Trophoblast cell (in vitro differentiated cells and primary cell): ENCODE results near the gene SLC7A6.

Experiments used
- DNase-seq, 2 donors: peaks; one replicate each; pipeline ENCODE4 v3.0.0-alpha.2; 2016
- H2AFZ ChIP-seq: 2 replicates; pipeline ENCODE4 v1.6.1; 2013; ENCODE audit warnings: low read length, moderate library complexity, mild to moderate bottlenecking; ENCODE audit not compliant: insufficient read depth, poor library complexity
- H2AK5ac ChIP-seq: 2 replicates; pipeline ENCODE4 v1.6.1; 2013; ENCODE audit warnings: mild to moderate bottlenecking, low read length
- H2BK120ac ChIP-seq: 2 replicates; pipeline ENCODE4 v1.6.1; 2013; ENCODE audit warnings: low read length, mild to moderate bottlenecking, moderate library complexity; ENCODE audit not compliant: insufficient read depth, poor library complexity
- H2BK12ac ChIP-seq: 2 replicates; pipeline ENCODE4 v1.6.1; 2013; ENCODE audit warnings: mild to moderate bottlenecking, low read length, moderate library complexity
- H2BK5ac ChIP-seq: 2 replicates; pipeline ENCODE4 v1.6.1; 2013; ENCODE audit warnings: low read length, low read depth, moderate library complexity, mild to moderate bottlenecking; ENCODE audit not compliant: poor library complexity
- H3K14ac ChIP-seq: 2 replicates; pipeline ENCODE4 v1.6.1; 2013; ENCODE audit warnings: mild to moderate bottlenecking, low read length
- H3K18ac ChIP-seq: 2 replicates; pipeline ENCODE4 v1.6.1; 2013; ENCODE audit warnings: mild to moderate bottlenecking, low read length
- H3K23ac ChIP-seq: 2 replicates; pipeline ENCODE4 v1.6.1; 2013; ENCODE audit warnings: low read length
- H3K27ac ChIP-seq: 2 replicates; pipeline ENCODE4 v1.5.1; 2013; ENCODE audit warnings: low read depth, mild to moderate bottlenecking, inconsistent platforms, low read length, moderate library complexity
- H3K27me3 ChIP-seq: 2 replicates; pipeline ENCODE4 v1.6.1; 2013; ENCODE audit warnings: inconsistent platforms, mild to moderate bottlenecking, low read length, moderate library complexity; ENCODE audit not compliant: insufficient read depth
- H3K36me3 ChIP-seq, 2 experiments: 1 replicate in 1 of 2; 2 replicates in 1 of 2; pipeline ENCODE4 v1.6.1; 2013; ENCODE audit warnings: low read length in 2 of 2, mild to moderate bottlenecking in 2 of 2, moderate library complexity in 1 of 2; ENCODE audit not compliant: insufficient read depth in 2 of 2, control insufficient read depth in 1 of 2
- H3K4ac ChIP-seq: 2 replicates; pipeline ENCODE4 v1.6.1; 2013; ENCODE audit warnings: low read depth, mild to moderate bottlenecking, low read length, moderate library complexity
- H3K4me1 ChIP-seq, 2 experiments: 1 replicate in 1 of 2; 2 replicates in 1 of 2; pipeline ENCODE4 v1.6.1; 2013; ENCODE audit warnings: low read length in 2 of 2, mild to moderate bottlenecking in 2 of 2, moderate library complexity in 1 of 2; ENCODE audit not compliant: insufficient read depth in 2 of 2, control insufficient read depth in 1 of 2
- H3K4me2 ChIP-seq: 2 replicates; pipeline ENCODE4 v1.6.1; 2013; ENCODE audit warnings: inconsistent platforms, mild to moderate bottlenecking, low read length, moderate library complexity
- H3K4me3 ChIP-seq: 2 replicates; pipeline ENCODE4 v1.5.1; 2013; ENCODE audit warnings: mild to moderate bottlenecking, low read depth, low read length, inconsistent platforms
- H3K79me1 ChIP-seq: one replicate; pipeline ENCODE4 v1.6.1; 2013; ENCODE audit warnings: low read length
- H3K79me2 ChIP-seq: 2 replicates; pipeline ENCODE4 v1.6.1; 2013; ENCODE audit warnings: low read length, mild to moderate bottlenecking; ENCODE audit not compliant: control insufficient read depth, insufficient read depth, poor library complexity
- H3K9ac ChIP-seq: 2 replicates; pipeline ENCODE4 v1.6.1; 2013; ENCODE audit warnings: mild to moderate bottlenecking, low read length
- H3K9me3 ChIP-seq: 2 replicates; pipeline ENCODE4 v1.6.1; 2013; ENCODE audit warnings: low read depth, mild to moderate bottlenecking, control low read depth, inconsistent platforms, low read length; ENCODE audit not compliant: insufficient read depth
- H4K12ac ChIP-seq: 2 replicates; pipeline ENCODE4 v1.6.1; 2013; ENCODE audit warnings: low read depth, mild to moderate bottlenecking, low read length, moderate library complexity
- H4K8ac ChIP-seq: 2 replicates; pipeline ENCODE4 v1.6.1; 2013; ENCODE audit warnings: low read depth, mild to moderate bottlenecking, low read length, moderate library complexity
- H4K91ac ChIP-seq: one replicate; pipeline ENCODE4 v1.6.1; 2013; ENCODE audit warnings: low read depth, mild to moderate bottlenecking, low read length, moderate library complexity
- WGBS: extraction: QIAGEN DNeasy Blood & Tissue Kit; methylation state at CpG from one replicate; pipeline ENCODE4 v1.1.7; 2013; ENCODE audit warnings: missing lambda C conversion rate; ENCODE audit not compliant: insufficient read length, insufficient coverage; ENCODE audit errors: extremely low coverage; 5-methylcytosine and 5-hydroxymethylcytosine counted together

SLC7A6 gene

DNA sequence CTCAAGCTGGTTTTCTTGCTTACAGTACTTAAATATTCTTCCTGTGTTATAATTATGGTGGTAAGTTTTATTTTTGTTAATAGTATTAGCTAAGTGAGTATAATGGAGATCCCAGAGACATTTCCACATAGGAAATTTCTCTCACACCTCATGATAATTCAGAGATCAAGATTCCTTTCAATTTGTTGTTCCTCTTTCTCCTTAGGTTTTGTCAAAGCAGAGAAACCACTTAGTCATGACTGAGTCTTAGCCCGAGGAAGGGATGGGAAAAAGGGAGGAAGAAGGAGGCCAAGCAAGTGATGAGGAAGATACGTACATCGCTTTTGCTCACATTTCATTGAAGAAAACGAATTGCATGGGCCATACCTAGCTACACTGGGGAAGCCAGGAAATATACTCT is 46.8 kb upstream of the SLC7A6 start:
- Histone ChIP-seq H2BK120ac (no peak overlapping the region), H3K4me3 (no peak overlapping the region), H4K12ac (no peak overlapping the region), H3K36me3 (no peaks in the 10 kb centered on the region), H3K18ac (no peak overlapping the region), H3K27me3 (no peaks in the 10 kb centered on the region), H2AFZ (no peak overlapping the region), H3K9me3 (no peaks in the 10 kb centered on the region), H3K79me1 (no peaks in the 10 kb centered on the region), H4K8ac (no peak overlapping the region), H2BK12ac (no peak overlapping the region), H3K14ac (no peak overlapping the region), H3K4me1 (peaks cover 0 to 3% of the 10 kb centered on the region in 2 experiments), H3K4ac (no peak overlapping the region), H2AK5ac (no peak overlapping the region), H3K27ac (no peak overlapping the region), H2BK5ac (no peak overlapping the region), H3K9ac (no peak overlapping the region), H3K4me2 (no peak overlapping the region), H3K79me2 (no peaks in the 10 kb centered on the region), H3K23ac (no peak overlapping the region), H4K91ac (no peak overlapping the region)
- WGBS: no CpG with 5 or more reads among the region's 4 CpGs
- DNase-seq: no peak

DNA sequence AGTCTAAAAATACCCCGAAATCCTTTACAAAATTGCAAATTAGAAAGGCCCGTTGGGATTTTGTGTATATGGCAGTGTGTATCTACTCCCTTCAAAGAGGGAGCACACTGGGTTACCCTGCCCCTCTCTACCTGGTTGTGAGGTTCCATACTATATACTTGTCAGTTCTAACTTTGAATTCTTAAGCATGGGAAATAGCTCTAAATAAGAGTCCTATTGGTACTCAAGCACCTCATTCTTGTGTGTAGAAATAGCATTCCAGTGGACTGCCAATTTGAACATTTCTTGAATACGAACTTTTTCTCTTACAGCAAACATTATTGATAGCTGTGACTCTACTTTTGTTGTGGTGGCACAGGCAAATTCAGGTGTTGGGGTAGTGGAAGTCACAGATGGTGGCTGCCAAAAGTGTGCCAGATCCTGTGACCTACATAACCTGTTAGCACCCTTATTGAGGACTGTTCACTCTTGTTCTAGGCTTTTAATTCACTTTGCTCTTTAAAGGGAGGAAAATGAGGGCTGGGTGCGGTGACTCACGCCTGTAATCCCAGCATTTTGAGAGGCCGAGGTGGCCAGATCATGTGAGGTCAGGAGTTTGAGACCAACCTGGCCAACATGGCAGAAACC is 44.5 kb upstream of the SLC7A6 start:
- Histone ChIP-seq H3K14ac (no peak overlapping the region), H2BK120ac (no peak overlapping the region), H3K9me3 (no peaks in the 10 kb centered on the region), H2BK5ac (no peak overlapping the region), H3K79me2 (no peaks in the 10 kb centered on the region), H3K27ac (no peak overlapping the region), H3K27me3 (no peaks in the 10 kb centered on the region), H3K18ac (no peak overlapping the region), H2BK12ac (no peak overlapping the region), H4K12ac (peak overlapping the region; percentile 12), H3K4me1 (peaks cover 0 to 3% of the 10 kb centered on the region in 2 experiments), H3K4me2 (no peak overlapping the region), H3K9ac (no peak overlapping the region), H2AK5ac (no peak overlapping the region), H3K23ac (no peak overlapping the region), H3K79me1 (no peaks in the 10 kb centered on the region), H3K4ac (no peak overlapping the region), H3K4me3 (no peak overlapping the region), H3K36me3 (no peaks in the 10 kb centered on the region), H4K8ac (no peak overlapping the region), H4K91ac (no peak overlapping the region), H2AFZ (no peak overlapping the region)
- DNase-seq: peak; percentile 20 to 39
- no CpG with 5 or more reads among the region's 6 CpGs for WGBS

DNA sequence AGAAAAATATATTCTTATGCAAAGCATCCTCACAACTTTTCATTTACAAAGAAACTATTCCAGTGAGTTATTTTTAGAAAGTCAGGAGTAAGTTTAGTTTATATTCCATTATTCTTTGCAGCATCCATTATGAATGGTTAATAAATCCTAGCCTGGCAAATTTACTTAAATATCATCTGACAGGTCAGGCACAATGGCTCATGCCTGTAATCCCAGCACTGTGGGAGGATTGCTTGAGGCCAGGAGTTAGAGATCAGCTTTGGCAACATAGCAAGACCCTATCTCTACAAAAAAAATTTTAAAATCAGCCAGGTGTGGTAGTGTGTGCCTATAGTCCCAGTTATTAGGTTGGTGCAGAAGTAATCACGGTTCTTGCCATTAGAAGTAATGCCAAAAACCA is 41.3 kb upstream of the SLC7A6 start:
- no peak for DNase-seq
- Histone ChIP-seq H3K27ac (no peak overlapping the region), H3K4me3 (no peak overlapping the region), H2BK5ac (no peak overlapping the region), H3K18ac (no peak overlapping the region), H3K4ac (no peak overlapping the region), H2BK120ac (no peak overlapping the region), H3K4me2 (no peak overlapping the region), H3K9me3 (no peaks in the 10 kb centered on the region), H3K9ac (no peak overlapping the region), H3K4me1 (peaks cover 0 to 3% of the 10 kb centered on the region in 2 experiments), H3K79me2 (no peaks in the 10 kb centered on the region), H4K12ac (no peak overlapping the region), H3K14ac (no peak overlapping the region), H2AFZ (no peak overlapping the region), H4K91ac (no peak overlapping the region), H3K79me1 (no peaks in the 10 kb centered on the region), H3K23ac (no peak overlapping the region), H4K8ac (no peak overlapping the region), H2AK5ac (no peak overlapping the region), H2BK12ac (no peak overlapping the region), H3K36me3 (peaks cover 0 to 2% of the 10 kb centered on the region in 2 experiments), H3K27me3 (no peaks in the 10 kb centered on the region)
- no CpG with 5 or more reads among the region's 1 CpG for WGBS

DNA sequence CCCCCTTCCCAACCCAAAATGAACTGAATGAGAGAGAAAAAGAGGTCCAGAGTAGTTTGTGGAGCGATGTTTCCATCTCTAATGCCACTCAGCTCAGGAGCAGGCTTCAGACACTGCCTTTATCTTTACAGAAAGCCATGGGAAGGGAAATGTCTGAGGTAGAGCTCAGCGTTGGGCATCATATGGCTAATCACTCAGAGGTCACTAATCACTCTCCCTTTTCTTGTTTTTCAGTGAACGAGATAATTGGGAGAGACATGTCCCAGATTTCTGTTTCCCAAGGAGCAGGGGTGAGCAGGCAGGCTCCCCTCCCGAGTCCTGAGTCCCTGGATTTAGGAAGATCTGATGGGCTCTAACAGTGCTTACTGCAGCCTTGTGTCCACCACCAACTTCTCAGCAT is 38.2 kb upstream of the SLC7A6 start:
- no peak for DNase-seq
- Histone ChIP-seq H3K4ac (no peak overlapping the region), H2AFZ (no peak overlapping the region), H2BK12ac (no peak overlapping the region), H2AK5ac (no peak overlapping the region), H3K27me3 (no peaks in the 10 kb centered on the region), H3K79me1 (no peaks in the 10 kb centered on the region), H4K8ac (no peak overlapping the region), H3K4me1 (no peaks in the 10 kb centered on the region), H4K12ac (no peak overlapping the region), H2BK5ac (no peak overlapping the region), H3K18ac (no peak overlapping the region), H3K9me3 (no peaks in the 10 kb centered on the region), H3K4me2 (no peak overlapping the region), H3K23ac (no peak overlapping the region), H3K79me2 (no peaks in the 10 kb centered on the region), H3K14ac (no peak overlapping the region), H3K36me3 (peaks cover 19 to 24% of the 10 kb centered on the region in 2 experiments), H4K91ac (no peak overlapping the region), H3K4me3 (no peak overlapping the region), H2BK120ac (no peak overlapping the region), H3K27ac (no peak overlapping the region), H3K9ac (no peak overlapping the region)
- no CpG with 5 or more reads among the region's 4 CpGs for whole genome bisulfite sequencing
